ENCODE results near the gene KRTAP4-1.

DNA sequence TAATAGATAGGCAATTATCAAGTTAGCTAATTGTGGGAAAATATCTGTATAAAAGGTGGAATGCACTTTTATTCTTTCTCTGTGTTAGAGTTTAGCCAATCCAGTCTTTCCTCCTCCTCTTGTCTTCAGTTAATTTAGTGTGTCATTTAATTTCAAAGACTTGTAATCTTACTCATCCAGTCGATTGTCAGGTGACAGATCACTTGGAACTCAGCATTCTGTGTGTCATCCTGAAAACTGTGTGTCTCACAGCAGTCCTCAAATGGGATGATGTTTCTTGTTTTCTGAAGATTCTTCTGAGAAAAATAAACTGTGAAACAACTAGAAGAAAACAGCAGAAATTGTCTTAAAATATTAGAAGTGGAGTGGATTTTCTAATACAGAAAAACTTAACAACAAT lies 290 bp upstream of the KRTAP4-1 start:
- no peak for TF ChIP-seq HNF1A (IDR thresholded peaks at IDR 0.05; ENCODE audit: low read depth)
- TF ChIP-seq HNF1A (CRISPR knock-in tag; IDR thresholded peaks at IDR 0.05; ENCODE audit: borderline replicate concordance) = no peak
- no peak for TF ChIP-seq SMARCE1 (IDR thresholded peaks at IDR 0.05; ENCODE audit: borderline replicate concordance)
- TF ChIP-seq, protein P1, sequence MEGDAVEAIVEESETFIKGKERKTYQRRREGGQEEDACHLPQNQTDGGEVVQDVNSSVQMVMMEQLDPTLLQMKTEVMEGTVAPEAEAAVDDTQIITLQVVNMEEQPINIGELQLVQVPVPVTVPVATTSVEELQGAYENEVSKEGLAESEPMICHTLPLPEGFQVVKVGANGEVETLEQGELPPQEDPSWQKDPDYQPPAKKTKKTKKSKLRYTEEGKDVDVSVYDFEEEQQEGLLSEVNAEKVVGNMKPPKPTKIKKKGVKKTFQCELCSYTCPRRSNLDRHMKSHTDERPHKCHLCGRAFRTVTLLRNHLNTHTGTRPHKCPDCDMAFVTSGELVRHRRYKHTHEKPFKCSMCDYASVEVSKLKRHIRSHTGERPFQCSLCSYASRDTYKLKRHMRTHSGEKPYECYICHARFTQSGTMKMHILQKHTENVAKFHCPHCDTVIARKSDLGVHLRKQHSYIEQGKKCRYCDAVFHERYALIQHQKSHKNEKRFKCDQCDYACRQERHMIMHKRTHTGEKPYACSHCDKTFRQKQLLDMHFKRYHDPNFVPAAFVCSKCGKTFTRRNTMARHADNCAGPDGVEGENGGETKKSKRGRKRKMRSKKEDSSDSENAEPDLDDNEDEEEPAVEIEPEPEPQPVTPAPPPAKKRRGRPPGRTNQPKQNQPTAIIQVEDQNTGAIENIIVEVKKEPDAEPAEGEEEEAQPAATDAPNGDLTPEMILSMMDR (CRISPR knock-in tag; IDR thresholded peaks at IDR 0.05) = no peak

Data from HepG2 (cell line).